ENCODE data around the gene CASS4. TPM values are rescaled to one million over a fixed set of nuclear protein-coding genes. Genes with fewer than 3 reads are reported as not detected.

CASS4 gene
- total RNA-seq, 1 experiment from 2014 or later = not detected

DNA sequence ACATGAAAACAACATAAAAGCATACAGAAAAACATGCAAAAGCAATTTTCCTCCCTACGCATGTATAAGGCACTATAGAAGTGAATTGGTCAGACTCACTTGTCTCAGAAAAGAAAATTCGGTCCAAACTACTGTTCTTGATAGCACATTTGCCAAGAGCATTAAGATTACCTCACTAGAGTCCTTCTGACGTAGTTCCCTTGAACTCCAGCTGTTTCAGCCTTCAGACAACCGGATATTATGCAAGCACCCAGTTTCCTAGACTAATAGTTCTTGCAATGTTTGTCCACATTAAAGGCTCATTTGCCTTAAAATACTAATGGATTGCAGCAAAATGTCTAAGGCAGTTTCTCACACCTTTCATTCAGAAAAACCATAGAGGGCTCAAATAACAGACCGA, 2.5 kb upstream of the CASS4 start:
- no peaks in the 10 kb centered on the region for H3K79me2 ChIP-seq (ENCODE audit: insufficient read depth, low read length)
- no peaks in the 10 kb centered on the region for H3K9me3 Mint-ChIP-seq
- no peak overlapping the region for H2BK12ac ChIP-seq (ENCODE audit: insufficient read length, low read depth, low read length)
- TF ChIP-seq, protein P1, sequence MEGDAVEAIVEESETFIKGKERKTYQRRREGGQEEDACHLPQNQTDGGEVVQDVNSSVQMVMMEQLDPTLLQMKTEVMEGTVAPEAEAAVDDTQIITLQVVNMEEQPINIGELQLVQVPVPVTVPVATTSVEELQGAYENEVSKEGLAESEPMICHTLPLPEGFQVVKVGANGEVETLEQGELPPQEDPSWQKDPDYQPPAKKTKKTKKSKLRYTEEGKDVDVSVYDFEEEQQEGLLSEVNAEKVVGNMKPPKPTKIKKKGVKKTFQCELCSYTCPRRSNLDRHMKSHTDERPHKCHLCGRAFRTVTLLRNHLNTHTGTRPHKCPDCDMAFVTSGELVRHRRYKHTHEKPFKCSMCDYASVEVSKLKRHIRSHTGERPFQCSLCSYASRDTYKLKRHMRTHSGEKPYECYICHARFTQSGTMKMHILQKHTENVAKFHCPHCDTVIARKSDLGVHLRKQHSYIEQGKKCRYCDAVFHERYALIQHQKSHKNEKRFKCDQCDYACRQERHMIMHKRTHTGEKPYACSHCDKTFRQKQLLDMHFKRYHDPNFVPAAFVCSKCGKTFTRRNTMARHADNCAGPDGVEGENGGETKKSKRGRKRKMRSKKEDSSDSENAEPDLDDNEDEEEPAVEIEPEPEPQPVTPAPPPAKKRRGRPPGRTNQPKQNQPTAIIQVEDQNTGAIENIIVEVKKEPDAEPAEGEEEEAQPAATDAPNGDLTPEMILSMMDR (conservative IDR thresholded peaks at IDR 0.05) = no peak
- H4K5ac ChIP-seq (ENCODE audit: insufficient read length, low read depth, low read length) = no peak overlapping the region
- H3K9me3 ChIP-seq (ENCODE audit: control insufficient read depth, low read depth, low read length) = no peaks in the 10 kb centered on the region
- no peak overlapping the region for H3K9ac ChIP-seq (ENCODE audit: extremely low read depth, insufficient read length, low read length)
- no peaks in the 10 kb centered on the region for H3K79me1 ChIP-seq (ENCODE audit: insufficient read depth, low read depth, low read length, poor library complexity, severe bottlenecking)
- no peak overlapping the region for H3K27ac Mint-ChIP-seq
- H4K8ac ChIP-seq (replicated peaks; ENCODE audit: insufficient read length, low read depth, low read length) = no peak overlapping the region
- H3T11ph ChIP-seq (ENCODE audit: low read length) = no peak overlapping the region
- no CpG with 5 or more reads among the region's 5 CpGs for WGBS (ENCODE audit: extremely low coverage, insufficient read length, low lambda C conversion rate)
- H2AK5ac ChIP-seq (ENCODE audit: insufficient read length, low read length) = no peak overlapping the region
- no peaks in the 10 kb centered on the region for H3K4me1 Mint-ChIP-seq
- H3K27me3 ChIP-seq (ENCODE audit: insufficient read depth, low read length) = no peaks in the 10 kb centered on the region
- H3K4me3 Mint-ChIP-seq = no peak overlapping the region
- peaks cover 9 to 40% (median 31%) of the 10 kb centered on the region in 3 experiments; a peak in 6 of 7 replicates for H3K36me3 Mint-ChIP-seq (ENCODE audit: insufficient read depth in 1 of 3, low read depth in 3 of 3)
- no peaks in the 10 kb centered on the region for H3K27me3 Mint-ChIP-seq (ENCODE audit: low read depth)
- no peak overlapping the region for H4K91ac ChIP-seq (ENCODE audit: insufficient read length, low read depth, low read length)
- H2AFZ ChIP-seq (ENCODE audit: low read length) = no peak overlapping the region
- H2BK20ac ChIP-seq (ENCODE audit: low read depth, low read length, poor library complexity, severe bottlenecking) = no peak overlapping the region
- no peak overlapping the region for H2BK120ac ChIP-seq (ENCODE audit: low read depth, low read length, poor library complexity, severe bottlenecking)
- H3K4me1 ChIP-seq (ENCODE audit: insufficient read depth, low read length) = no peaks in the 10 kb centered on the region
- H3K23me2 ChIP-seq (ENCODE audit: insufficient read length, low read depth, low read length, poor library complexity, severe bottlenecking) = no peaks in the 10 kb centered on the region
- no peak overlapping the region for H3K4ac ChIP-seq (ENCODE audit: low read depth, low read length)
- no peaks in the 10 kb centered on the region for H4K20me1 ChIP-seq (ENCODE audit: control insufficient read depth, insufficient read depth, insufficient read length)
- H3K18ac ChIP-seq (ENCODE audit: insufficient read length, low read depth, low read length) = no peak overlapping the region
- no peak for DNase-seq
- H3K4me2 ChIP-seq (ENCODE audit: insufficient read depth, insufficient read length, low read length) = no peak overlapping the region
- H3K56ac ChIP-seq (ENCODE audit: insufficient read length, low read depth, low read length) = no peak overlapping the region
- H3K14ac ChIP-seq (ENCODE audit: insufficient read depth, low read length) = no peak overlapping the region
- no peak overlapping the region for H3K23ac ChIP-seq (ENCODE audit: insufficient read length, low read depth, low read length)
- no peak overlapping the region for H2BK15ac ChIP-seq (ENCODE audit: low read depth, low read length)
- no peak overlapping the region for H3K27ac ChIP-seq (ENCODE audit: insufficient read length, low read depth, low read length)
- H2BK5ac ChIP-seq (ENCODE audit: insufficient read length, low read length) = no peak overlapping the region
